ENCODE measurements around the gene SLC17A5.
A peak's percentile ranks its signal among the peaks of the same experiment; 100 is the strongest.
"Not testable (repeated sequence)": the region's sequence is repeated elsewhere in the genome, so short reads cannot be mapped to it uniquely, and the experiment has no call there.

SLC17A5 gene

GRCh38 chr6:73614802-73615201 is 39.0 kb downstream of the SLC17A5 start:
- no peak for DNase-seq (ENCODE audit: low read depth in 2 of 2)

- no peak for DNase-seq (ENCODE audit: low read depth in 2 of 2)
These were observed 39.8 kb downstream of the SLC17A5 start for GRCh38 chr6:73613806-73614536.

- DNase-seq (ENCODE audit: low read depth in 2 of 2) = no peak
These were observed 41.2 kb downstream of the SLC17A5 start for GRCh38 chr6:73612611-73613010.

GRCh38 chr6:73610444-73611275 is 43.1 kb downstream of the SLC17A5 start:
- no peak for DNase-seq (ENCODE audit: low read depth in 2 of 2)

- no peak for DNase-seq (ENCODE audit: low read depth in 2 of 2)
These were observed 45.0 kb downstream of the SLC17A5 start for GRCh38 chr6:73608761-73609160.

- no peak for DNase-seq (ENCODE audit: low read depth in 2 of 2)
These were observed 47.4 kb downstream of the SLC17A5 start for GRCh38 chr6:73606428-73606827.

- no peak for DNase-seq (ENCODE audit: low read depth in 2 of 2)
These were observed 49.3 kb downstream of the SLC17A5 start for GRCh38 chr6:73604461-73604860.

GRCh38 chr6:73604020-73604419 is 49.8 kb downstream of the SLC17A5 start:
- DNase-seq (ENCODE audit: low read depth in 2 of 2) = no peak

GRCh38 chr6:73586416-73586974 is 67.3 kb downstream of the SLC17A5 start:
- DNase-seq (ENCODE audit: low read depth in 2 of 2) = no peak

- no peak for DNase-seq (ENCODE audit: low read depth in 2 of 2)
These were observed 68.0 kb downstream of the SLC17A5 start for GRCh38 chr6:73585566-73586415.

GRCh38 chr6:73581293-73581692 is 72.5 kb downstream of the SLC17A5 start:
- no peak for DNase-seq (ENCODE audit: low read depth in 2 of 2)

- DNase-seq (ENCODE audit: low read depth in 2 of 2) = peak; percentile 55 to 67
These were observed 73.3 kb downstream of the SLC17A5 start for GRCh38 chr6:73580247-73581149.

GRCh38 chr6:73579851-73580246 is 73.9 kb downstream of the SLC17A5 start:
- no peak for DNase-seq (ENCODE audit: low read depth in 2 of 2)

- no peak for DNase-seq (ENCODE audit: low read depth in 2 of 2)
These were observed 74.4 kb downstream of the SLC17A5 start for GRCh38 chr6:73579389-73579788.

- no peak for DNase-seq (ENCODE audit: low read depth in 2 of 2)
These were observed 76.1 kb downstream of the SLC17A5 start for GRCh38 chr6:73577676-73578075.

GRCh38 chr6:73572531-73572930 is 81.3 kb downstream of the SLC17A5 start:
- DNase-seq (ENCODE audit: low read depth in 2 of 2) = not testable (repeated sequence)

GRCh38 chr6:73571218-73572181 is 82.3 kb downstream of the SLC17A5 start:
- DNase-seq (ENCODE audit: low read depth in 2 of 2) = not testable (repeated sequence)

GRCh38 chr6:73569121-73569520 is 84.7 kb downstream of the SLC17A5 start:
- no peak for DNase-seq (ENCODE audit: low read depth in 2 of 2)

- no peak for DNase-seq (ENCODE audit: low read depth in 2 of 2)
These were observed 86.7 kb downstream of the SLC17A5 start for GRCh38 chr6:73566954-73567591.

Data from stimulated activated CD4-positive, alpha-beta T cell treated with anti-CD3 and anti-CD28 coated beads, Interleukin-12 subunit alpha, Interleukin-12 subunit beta, amount 100 ng/mL, for 24 hours (primary cell).